Measurements from ENCODE around the gene ABHD2. TPM values are rescaled to one million over a fixed set of nuclear protein-coding genes. Genes with fewer than 3 reads are reported as not detected.
A peak's percentile ranks its signal among the peaks of the same experiment; 100 is the strongest.
"Not testable (repeated sequence)": the region's sequence is repeated elsewhere in the genome, so short reads cannot be mapped to it uniquely, and the experiment has no call there.

ABHD2 gene
- total RNA-seq, 1 donor from 2014 or later, result 185 TPM

DNA sequence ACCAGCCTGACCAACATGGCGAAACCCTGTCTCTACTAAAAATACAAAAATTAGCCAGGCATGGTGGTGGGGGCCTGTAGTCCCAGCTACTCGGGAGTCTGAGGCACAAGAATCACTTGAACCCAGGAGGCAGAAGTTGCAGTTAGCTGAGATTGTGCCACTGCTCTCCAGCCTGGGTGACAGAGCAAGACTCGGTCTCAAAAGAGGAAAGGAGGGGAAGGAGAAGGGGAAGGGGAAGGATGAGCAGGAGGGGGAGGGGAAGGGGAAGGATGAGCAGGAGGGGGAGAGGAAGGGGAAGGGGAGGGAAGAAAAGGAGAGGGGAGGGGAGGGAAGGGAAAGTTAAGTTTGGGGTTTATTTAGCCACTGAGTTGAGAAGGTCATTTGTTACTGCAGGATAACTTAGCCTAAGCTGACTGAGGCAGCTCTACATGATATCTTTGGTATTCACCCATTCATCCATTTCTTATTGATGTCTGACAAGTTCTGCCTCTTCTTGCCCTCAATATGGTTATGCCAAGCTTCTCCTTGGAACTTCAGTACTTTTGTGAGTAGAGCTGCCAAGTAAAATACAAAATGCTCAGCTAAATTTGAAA lies 15.9 kb upstream of the ABHD2 start:
- DNase-seq (ENCODE audit: low spot score), result no peak
- intact Hi-C loops (cut with DNase I), result no loop called here

GRCh38 chr15:89074402-89075012 lies 13.7 kb upstream of the ABHD2 start:
- intact Hi-C loops (cut with DNase I), result no loop called here
- DNase-seq (ENCODE audit: low spot score), result no peak

DNA sequence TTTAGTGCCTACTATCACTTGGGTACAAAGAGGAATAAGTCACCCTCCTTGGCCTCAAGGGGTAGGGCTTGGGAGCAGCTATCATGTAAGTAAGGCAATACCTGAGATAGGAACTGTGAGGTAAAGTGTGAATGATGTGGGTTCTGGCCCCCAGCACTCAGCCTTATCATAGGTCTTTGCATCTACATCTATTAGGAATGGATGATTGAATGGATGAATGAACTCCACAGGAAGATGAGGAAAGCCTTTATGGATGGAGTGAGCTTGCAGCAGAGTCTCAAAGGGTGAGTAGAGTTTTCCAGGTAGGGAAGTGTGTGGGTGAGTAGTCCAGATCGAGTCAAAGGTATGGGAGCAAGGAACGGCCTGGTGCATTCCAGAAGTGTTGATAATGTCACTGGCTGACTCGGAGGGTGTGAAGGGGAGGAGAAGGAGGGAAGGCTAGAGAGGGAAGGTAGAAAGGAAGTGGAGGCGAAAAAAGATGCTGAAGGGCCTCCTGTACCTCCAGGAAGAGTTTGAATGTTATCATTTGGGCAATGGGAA lies 13.1 kb upstream of the ABHD2 start:
- no peak for DNase-seq (ENCODE audit: low spot score)
- intact Hi-C loops (cut with DNase I), result no loop called here

GRCh38 chr15:89075846-89076245 lies 12.4 kb upstream of the ABHD2 start:
- DNase-seq (ENCODE audit: low spot score), result no peak
- intact Hi-C loops (cut with DNase I), result no loop called here

DNA sequence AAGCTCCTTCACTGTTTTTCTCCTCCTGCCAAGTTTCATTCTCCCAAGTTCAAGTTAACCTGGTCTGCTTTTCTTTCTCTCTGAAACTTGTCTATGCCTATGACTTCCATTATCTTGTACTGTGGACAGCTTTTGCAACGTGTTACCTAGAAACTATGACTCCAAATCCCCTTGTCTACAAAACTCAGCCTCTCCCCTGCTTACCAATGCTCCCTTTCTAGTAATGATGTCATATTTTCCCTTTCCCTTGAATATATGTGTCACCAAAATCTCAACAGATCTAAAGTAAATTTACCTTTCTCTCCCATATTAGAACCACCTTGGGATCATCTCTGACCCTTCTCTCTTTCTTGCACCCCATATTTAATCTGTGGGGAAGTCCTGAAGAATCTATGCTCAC lies 10.5 kb upstream of the ABHD2 start:
- intact Hi-C loops (cut with DNase I), result no loop called here
- no peak for DNase-seq (ENCODE audit: low spot score)

GRCh38 chr15:89078851-89079810 lies 9.1 kb upstream of the ABHD2 start:
- no peak for DNase-seq (ENCODE audit: low spot score)
- intact Hi-C loops (cut with DNase I), result no loop called here

GRCh38 chr15:89081878-89082277 lies 6.4 kb upstream of the ABHD2 start:
- no peak for DNase-seq (ENCODE audit: low spot score)
- intact Hi-C loops (cut with DNase I), result no loop called here

- intact Hi-C loops (cut with DNase I), result no loop called here
- DNase-seq (ENCODE audit: low spot score), result no peak
These were observed 5.0 kb upstream of the ABHD2 start for GRCh38 chr15:89083246-89083645.

GRCh38 chr15:89085289-89085926 lies 2.8 kb upstream of the ABHD2 start:
- DNase-seq (ENCODE audit: low spot score), result no peak
- intact Hi-C loops (cut with DNase I), result loop anchor here (5.0 kb wide), 1 partner anchor 52 kb away; no protein-coding TSS in a partner anchor

DNA sequence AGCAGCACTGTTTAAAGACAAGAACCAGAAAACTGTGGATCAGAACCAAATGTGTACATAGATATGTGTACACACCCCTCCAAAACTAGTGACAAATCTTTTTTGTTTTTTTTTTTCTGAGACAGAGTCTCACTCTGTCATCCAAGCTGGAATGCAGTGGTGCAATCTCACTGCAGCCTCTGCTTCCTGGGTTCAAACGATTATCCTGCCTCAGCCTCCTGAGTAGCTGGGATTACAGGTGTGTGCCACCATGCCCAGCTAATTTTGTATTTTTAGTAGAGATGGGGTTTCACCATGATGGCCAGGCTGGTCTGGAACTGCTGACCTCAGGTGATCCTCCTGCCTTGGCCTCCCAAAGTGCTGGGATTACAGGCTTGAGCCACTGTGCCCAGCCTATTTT lies 2.3 kb upstream of the ABHD2 start:
- intact Hi-C loops (cut with DNase I), result loop anchor here (5.0 kb wide), 1 partner anchor 51 kb away; no protein-coding TSS in a partner anchor
- DNase-seq (ENCODE audit: low spot score), result not testable (repeated sequence)

DNA sequence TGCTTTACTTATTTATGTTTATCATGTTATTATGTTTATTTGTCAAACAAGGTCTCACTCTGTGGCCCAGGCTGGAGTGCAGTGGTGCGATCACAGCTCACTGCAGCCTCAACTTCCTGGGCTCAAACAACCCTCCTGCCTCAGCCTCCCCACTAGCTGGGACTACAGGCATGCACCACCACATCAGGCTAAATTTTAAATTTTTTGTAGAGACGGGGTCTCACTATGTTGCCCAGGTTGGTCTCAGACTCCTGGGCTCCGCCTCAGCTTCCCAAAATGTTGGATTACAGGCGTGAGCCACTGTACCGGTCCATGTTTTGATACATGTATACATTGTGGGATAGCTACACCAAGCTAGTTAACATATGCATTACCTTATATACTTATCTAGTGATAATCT lies 1.9 kb upstream of the ABHD2 start:
- DNase-seq (ENCODE audit: low spot score), result not testable (repeated sequence)
- intact Hi-C loops (cut with DNase I), result loop anchor here (5.0 kb wide), 1 partner anchor 51 kb away; no protein-coding TSS in a partner anchor

- intact Hi-C loops (cut with DNase I), result loop anchor here (5.0 kb wide), 1 partner anchor 50 kb away; no protein-coding TSS in a partner anchor
- DNase-seq (ENCODE audit: low spot score), result no peak
These were observed 961 bp upstream of the ABHD2 start for GRCh38 chr15:89087161-89087829.

- DNase-seq (ENCODE audit: low spot score), result peak; percentile 83
- intact Hi-C loops (cut with DNase I), result loop anchor here (2.0 to 5.0 kb wide), 2 partner anchors 30 to 49 kb away; no protein-coding TSS in a partner anchor
These were observed 504 bp downstream of the ABHD2 start for GRCh38 chr15:89088605-89089315.

GRCh38 chr15:89089316-89090230 lies 1.3 kb downstream of the ABHD2 start:
- no peak for DNase-seq (ENCODE audit: low spot score)
- intact Hi-C loops (cut with DNase I), result loop anchor here (2.0 to 5.0 kb wide), 2 partner anchors 29 to 48 kb away; no protein-coding TSS in a partner anchor

- intact Hi-C loops (cut with DNase I), result no loop called here
- DNase-seq (ENCODE audit: low spot score), result peak; percentile 91
These were observed 2.8 kb downstream of the ABHD2 start for GRCh38 chr15:89090791-89091626.

GRCh38 chr15:89091627-89092220 lies 3.5 kb downstream of the ABHD2 start:
- no peak for DNase-seq (ENCODE audit: low spot score)
- intact Hi-C loops (cut with DNase I), result no loop called here

Data from cardiac septum (tissue), 1 donor.